Measurements from ENCODE around the gene SLC16A10.
"Not testable (repeated sequence)": the region's sequence is repeated elsewhere in the genome, so short reads cannot be mapped to it uniquely, and the experiment has no call there.

The SLC16A10 gene, protein sequence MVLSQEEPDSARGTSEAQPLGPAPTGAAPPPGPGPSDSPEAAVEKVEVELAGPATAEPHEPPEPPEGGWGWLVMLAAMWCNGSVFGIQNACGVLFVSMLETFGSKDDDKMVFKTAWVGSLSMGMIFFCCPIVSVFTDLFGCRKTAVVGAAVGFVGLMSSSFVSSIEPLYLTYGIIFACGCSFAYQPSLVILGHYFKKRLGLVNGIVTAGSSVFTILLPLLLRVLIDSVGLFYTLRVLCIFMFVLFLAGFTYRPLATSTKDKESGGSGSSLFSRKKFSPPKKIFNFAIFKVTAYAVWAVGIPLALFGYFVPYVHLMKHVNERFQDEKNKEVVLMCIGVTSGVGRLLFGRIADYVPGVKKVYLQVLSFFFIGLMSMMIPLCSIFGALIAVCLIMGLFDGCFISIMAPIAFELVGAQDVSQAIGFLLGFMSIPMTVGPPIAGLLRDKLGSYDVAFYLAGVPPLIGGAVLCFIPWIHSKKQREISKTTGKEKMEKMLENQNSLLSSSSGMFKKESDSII

DNA sequence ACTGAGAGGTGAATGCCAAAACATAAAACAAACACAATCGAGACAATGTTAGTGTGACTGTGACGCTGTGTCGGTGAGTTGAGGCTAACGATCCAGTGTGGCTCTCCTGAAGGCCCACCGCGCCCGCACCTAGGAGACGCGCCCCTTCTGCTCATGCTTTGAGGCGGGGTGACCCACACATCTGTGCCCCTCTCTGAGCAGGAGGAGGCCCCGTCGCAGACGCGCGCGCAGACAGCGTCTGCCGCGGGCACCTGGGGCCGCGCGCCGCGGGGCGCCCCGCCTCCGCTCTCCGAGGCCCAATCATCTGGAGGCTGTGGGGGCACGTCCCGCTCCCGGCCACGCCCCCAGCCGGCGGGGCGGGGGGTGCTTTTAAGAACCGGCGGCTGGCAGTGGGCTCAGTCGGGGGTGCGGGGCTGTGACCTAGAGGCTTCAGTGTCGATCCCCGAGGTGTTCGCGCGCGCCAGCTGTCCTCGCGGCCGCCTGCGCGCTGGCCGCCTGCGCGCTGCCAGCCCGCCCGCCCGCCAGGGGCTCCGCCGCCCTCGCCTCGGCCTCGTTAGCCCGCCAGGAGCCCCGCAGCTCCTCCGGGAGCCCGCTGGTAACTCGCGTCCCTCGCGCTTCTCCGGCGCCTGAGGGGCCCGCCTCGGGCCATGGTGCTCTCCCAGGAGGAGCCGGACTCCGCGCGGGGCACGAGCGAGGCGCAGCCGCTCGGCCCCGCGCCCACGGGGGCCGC is at the start of gene SLC16A10:
TSS of gene SLC16A10 (plus strand) at position 398 of the 730 bp plus-strand sequence. CDS start at position 648, 250 bp downstream.
- DNase-seq = peak; percentile 81 to 86

DNA sequence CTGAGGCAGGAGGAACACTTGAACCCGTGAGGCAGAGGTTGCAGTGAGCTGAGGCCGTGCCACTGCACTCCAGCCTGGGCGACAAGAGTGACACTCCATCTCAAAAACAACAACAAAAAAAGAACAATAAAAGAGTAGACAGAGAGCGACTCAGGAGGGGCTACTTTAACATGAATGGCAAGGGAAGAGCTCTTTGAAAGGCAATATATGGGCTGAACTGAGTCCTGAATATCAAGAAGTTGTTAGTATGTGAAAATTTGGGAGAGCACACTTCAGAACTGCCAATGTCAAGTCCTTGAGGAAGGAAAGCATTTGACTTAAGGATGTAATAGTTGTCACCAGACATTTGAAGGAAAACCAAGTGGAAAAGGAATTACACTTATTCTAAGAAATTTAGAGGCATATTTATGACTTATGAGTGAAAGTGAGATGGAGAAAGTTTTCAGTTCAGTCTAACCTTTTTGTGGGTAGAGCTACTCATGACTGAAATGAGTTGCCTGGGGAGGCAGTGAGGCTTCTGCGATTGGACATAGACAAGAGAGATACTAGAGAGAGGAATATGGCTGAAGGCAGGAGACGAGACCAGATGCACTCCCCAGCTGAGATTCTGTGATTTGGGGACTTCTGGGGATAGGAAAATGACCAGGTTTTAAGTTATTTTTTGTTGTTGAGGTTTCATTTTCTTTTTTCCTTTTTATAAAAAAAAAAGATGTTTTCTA is 48.6 kb upstream of the SLC16A10 start:
- DNase-seq = peak; percentile 35 to 42

DNA sequence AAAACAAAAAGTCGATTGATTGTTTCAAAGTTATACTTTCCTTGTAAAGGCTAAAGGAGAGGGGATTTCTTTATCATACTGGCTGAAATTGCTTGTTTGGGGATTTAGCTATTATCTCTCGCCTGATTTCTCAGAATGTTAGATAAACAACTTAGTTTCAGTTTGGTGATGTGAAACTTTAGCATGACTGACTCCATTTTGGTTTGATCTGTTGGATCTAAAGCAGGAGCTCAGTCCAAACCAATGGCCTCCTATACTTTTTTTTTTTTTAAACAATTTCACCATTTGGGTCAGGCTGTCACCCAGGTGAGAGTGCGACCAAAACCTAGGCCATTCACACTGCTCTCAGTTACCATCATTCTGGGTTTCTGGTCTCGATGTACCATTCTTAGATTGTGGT is 45.4 kb upstream of the SLC16A10 start:
- no peak for DNase-seq

DNA sequence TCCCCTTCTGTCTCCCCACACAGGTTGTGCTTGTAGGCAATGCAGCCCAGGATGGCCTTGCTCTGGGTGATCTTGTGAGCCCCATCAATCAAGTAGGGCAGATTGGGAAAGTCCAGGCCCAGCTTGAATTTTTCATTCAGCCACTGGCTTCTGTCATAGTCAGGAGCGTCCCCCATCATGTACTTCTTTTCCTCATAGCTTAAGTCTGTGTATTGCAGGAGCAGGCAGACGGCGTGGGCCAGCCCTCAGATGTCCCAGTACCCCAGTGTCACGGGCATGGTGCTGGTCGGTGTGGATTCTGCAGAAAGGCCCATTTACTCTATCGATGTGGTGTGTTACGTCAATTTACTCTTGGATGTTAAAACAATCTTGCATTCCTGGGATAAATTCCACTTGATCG is 40.1 kb upstream of the SLC16A10 start:
- no peak for DNase-seq

DNA sequence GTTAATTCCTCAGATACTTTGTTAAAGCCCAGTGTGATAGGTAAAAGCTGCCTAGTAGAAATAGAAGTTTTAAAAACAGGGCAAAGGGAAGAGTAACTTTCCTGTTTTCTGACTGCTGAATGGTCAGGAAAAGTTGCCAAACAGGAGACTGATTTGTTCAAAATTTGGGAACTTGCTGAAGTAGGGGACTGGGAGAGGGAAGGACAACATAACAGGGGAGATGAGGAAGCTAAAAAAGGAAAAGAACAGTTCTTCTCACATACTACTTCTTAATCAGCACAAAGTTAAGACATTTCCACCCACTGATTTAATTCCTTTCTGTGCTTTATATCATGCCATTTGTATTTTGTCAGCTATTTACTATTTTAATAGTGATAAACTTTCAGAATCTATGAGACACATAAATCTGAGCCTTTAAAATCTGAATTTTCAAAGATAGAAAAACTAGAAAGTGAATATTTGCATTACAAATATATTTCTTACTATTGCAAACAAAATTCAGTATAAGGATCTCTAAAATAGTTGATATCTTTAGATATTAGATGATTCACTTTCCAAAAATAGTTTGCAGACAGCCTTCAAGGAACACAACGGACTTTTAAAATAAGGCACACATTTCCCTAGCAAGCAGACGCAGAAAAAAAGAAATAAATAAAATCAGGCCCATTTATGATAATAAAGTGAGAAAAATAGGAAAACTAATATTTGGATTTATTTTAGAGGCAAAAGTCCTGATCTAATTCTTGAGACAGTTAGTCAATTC is 36.9 kb upstream of the SLC16A10 start:
- DNase-seq = no peak

DNA sequence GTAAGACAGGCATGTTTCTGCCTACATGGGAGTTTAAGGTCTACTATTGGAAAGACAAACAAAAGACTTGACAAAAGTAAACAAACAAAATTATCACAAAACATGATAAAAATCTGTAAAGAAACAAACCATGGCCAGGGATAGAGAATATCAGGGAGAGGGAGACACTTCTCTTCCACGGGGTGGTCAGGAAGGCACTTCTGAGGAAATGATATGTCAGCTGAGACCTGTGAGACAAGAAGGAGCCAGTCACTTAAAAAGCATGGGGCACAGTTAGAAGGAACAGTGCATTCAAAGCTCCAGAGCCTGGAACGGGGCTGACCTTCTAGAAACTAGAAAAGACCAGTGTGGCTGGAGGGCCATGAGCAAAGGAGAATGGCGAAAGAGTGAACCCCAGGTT is 35.1 kb upstream of the SLC16A10 start:
- DNase-seq = no peak

DNA sequence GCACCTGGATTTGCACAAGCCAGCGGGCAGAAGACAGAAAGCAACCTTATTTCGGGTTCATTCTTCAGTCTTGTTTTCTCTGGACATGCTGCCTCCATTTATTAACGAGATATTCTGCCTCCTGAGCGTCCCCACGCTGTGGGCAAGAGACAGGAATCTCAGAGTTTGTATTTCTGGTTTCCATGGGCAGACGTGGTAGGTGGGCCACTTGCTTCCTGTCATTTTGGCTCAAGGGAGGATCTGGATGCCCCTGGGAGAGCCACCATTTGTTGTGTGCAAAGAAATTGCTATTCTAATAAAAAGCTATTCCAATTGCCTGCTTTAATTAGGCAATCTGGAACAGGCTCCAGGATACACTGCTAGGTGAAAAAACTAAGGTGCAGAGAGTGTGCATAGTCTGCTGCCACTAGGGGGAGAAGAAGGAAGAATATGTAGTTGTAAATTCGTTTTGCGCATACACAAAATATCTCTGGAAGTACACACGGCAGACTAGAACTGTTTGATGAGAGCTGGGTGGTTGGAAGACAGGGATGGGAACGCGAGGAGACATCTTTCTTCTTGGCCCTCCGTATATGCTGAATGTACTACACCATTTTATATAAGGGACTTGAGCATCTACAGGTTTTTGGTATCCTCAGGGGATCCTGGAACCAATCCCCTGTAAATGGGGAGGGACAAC is 30.1 kb upstream of the SLC16A10 start:
- no peak for DNase-seq

DNA sequence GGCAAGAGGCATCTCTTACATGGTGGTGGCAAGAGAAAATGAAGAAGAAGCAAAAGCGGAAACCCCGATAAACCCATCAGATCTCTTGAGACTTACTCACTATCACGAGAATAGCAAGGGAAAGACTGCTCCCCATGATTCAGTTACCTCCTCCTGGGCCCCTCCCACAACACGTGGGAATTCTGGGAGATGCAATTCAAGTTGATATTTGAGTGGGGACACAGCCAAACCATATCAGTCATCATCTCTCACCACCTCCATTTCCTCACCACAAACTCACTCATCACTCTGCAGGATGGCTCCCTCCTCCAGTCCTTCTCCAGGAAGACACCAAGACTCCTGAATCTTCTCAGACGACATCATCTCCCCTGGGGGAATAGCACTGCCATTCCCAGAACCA is 25.8 kb upstream of the SLC16A10 start:
- no peak for DNase-seq

DNA sequence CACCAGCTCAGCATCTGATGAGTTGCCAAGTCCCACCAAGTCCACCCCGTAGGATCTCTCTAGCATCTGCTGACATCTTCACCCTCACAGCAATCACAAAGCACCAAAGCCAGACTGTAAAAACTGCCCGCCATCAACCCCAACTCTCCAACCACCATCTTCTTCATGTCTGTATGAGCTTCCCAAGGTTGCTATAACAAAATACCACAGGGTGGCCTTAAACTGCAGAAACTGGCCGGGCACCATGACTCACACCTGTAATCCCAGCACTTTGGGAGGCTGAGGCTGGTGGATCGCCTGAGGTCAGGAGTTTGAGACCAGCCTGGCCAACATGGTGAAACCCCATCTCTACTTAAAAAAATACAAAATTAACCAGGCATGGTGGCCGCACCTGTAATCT is 25.3 kb upstream of the SLC16A10 start:
- not testable (repeated sequence) for DNase-seq

DNA sequence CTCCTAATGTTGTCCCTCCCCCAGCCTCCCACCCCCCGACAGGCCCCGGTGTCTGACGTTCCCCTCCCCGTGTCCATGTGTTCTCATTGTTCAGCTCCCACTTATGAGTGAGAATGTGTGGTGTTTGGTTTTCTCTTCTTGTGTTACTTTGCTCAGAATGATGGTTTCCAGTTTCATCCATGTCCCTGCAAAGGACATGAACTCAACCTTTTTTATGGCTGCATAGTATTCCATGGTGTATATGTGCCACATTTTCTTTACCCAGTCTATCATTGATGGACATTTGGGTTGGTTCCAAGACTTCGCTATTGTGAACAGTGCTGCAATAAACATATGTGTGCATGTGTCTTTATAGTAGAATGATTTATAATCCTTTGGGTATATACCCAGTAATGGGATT is 24.4 kb upstream of the SLC16A10 start:
- not testable (repeated sequence) for DNase-seq

DNA sequence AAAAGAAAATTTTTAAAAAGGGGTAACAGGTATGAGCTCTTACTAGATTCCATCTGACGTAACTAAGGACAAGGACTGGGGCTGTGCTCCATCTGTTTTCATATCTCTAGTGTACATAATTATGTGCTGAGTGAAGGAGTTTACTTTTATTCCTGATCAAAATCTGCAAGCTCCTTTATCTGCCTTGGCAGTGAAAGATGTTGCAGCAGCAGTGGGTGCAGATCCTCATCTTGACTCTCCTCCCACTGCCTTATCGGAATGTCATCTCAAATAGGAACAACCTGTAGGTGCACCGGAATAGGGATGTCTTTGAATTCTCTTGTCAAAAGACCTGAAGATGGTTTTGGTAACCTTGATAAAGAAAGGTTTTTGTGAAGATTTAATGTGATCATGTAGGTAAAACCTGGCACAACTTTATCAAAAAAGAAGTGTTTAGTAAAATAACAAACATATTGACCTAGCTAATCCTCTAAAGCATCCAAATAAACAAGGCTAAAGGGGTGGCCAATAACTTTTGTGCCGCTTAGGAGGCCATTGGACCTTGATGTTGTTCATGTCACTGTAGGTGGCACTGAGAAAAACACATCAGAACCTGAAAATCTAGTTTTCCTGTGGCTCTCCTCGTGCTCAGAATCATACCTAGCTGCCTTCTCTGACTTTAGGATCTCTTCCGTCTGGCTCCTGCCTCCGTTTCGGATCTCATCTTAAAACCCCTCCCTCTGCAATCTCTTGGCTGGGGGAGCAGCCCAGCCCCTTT is 19.0 kb upstream of the SLC16A10 start:
- no peak for DNase-seq

DNA sequence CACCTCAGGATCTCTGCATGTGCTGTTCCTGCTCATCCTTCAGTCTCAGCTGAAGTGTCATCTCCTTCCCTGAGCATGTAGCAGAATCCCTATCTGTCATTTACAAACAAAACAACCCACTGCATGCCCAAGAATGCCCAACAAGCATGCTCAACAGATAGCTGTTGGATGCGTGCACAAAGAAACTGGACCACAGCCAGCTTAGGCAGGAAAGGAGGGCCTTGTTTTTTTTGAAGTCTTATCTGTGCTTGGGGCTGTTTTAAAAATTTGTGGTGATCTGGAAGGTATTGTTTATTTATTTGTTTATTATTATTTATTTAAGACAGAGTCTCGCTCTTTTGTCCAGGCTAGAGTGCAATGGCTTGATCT is 18.5 kb upstream of the SLC16A10 start:
- DNase-seq = no peak

DNA sequence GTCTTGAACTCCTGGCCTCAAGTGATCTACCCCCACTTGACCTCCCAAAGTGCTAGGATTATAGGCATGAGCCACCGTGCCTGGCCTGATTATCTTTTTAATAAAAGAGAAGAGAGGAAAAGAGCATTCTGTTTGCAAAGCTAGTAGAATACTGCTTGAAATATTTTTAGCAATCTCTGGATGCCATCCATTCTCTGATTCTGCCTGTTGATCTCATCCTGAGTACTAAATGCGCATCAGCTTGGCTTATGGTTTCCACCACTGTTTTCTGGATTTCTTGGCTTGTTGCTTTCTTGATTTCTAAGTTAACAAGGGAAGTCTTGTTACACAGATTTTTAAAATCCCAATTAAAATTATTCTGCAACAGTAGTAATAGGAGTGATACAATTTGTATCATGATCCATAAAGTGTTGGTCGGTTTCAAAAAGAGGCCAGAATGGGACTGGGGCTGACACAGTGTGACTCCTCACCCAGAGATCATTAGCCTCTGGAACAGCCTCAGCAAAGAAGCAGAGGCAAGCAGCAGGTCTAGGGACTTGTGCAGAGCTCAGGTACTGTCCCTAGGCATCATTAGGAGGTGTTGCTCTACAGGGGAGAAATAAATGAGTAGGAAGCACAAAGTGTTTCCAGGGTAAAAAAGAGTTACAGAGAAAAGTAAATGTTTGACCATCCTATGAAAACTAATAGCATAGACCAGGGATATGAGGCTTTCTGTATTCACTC is 17.8 kb upstream of the SLC16A10 start:
- DNase-seq = no peak

DNA sequence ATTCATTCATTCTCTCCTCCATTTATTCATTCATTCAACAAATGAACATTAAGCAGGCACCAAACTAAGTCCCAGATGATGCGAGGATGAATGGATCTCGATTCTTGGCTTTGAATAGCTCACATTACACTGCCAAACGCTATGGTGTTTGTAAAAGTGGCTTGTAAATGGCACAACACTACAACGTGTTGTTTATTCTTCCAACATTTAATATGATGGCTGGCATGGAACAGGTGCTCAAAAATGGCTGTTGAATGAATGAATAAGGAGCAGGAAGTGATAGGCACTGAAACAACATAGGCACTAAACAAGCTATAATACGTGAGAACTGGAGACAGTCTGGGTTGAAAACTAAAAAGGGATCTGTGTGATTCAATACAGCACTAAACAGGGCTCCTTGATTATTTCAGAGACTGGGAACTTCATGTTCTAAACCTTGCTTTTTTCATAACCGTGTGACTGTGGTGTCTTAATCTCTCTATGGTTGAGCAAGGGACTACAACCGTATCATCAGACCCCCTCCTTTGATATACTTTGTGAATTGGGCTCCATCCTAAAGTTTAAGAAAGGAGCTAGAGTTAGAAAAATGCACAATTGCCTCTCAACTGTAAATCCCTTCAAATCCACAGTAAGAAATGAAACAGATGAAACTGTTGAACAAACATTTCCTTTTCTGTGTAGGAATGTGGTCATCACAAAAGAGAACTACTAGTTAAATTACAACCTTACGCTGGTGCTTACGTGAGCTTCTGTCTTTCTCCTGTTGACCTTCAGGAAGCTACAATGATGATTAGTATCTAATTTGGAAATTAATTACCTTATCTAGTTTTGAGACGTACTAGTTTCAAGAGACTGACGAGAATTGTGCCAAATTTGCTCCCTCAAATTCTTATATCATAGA is 16.9 kb upstream of the SLC16A10 start:
- DNase-seq = no peak

DNA sequence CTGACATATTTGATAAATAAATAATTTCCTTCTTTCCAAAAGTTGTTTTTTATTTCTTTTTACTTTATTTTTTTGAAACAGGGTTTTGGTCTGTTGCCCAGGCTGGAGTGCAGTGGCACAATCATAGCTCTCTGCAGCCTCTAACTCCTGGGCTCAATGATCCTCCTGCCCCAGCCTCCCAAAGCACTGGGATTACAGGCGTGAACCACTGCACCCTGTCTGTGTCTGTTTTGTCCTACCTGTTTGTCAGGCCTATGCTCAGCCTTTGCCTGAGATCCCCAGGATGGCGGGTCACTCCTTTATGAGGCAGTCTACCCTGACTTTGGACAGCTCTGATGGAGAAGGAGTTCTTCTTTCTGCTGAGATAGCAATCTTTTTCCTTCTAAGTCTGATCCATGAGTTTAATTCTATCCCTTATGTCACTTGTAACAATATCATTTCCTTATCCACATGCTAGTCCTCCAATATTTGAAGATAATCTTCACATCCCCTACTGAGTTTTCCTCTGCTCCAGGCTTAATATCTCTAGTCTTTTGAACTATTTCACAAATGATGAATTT is 14.4 kb upstream of the SLC16A10 start:
- DNase-seq = no peak

DNA sequence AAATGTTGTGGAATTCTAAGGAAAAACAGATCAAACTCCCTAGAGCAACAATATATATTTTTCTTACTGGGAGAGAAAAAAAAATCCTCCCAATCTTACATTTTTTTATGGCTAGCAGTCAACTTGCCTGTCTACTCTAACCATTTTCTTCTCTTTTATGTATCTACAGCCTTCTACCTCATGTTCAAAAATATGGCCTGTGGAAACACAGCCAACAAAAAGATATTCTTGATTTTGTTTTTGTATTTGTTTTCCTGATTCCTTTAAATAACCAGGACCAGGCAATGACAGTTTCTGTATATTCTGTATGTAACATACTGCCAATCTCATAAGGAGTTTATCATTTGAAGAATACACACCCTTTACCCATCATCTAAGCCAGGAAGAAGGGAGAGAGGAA is 13.0 kb upstream of the SLC16A10 start:
- no peak for DNase-seq

DNA sequence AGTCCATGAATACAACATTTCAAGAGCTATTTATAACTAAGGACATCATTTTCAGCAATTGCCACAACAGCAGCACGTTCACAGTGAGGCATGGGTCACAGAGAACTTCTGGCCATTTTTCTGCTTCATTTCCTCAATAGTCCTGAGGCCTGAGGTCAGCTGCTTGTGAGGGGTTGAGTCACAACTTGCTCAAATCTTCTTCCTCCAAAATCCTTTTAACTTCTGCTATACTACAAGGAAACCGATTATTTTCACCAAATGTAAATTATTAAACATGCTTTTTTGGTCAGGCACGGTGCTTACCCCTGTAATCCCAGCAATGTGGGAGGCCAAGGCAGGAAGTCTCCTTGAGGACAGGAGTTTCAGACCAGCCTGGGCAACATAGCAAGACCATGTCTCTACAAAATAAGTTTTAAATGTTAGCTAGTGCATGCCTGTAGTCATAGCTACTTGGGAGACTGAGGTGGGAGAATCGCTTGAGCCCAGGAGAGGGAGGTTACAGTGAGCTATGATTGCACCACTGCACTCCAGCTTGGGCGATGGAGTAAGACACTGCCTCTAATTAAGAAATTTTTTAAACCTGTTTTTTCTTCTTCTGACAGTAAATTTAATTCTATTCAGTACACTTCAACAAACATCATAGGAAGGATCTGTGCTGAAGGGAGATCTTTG is 11.1 kb upstream of the SLC16A10 start:
- DNase-seq = no peak

DNA sequence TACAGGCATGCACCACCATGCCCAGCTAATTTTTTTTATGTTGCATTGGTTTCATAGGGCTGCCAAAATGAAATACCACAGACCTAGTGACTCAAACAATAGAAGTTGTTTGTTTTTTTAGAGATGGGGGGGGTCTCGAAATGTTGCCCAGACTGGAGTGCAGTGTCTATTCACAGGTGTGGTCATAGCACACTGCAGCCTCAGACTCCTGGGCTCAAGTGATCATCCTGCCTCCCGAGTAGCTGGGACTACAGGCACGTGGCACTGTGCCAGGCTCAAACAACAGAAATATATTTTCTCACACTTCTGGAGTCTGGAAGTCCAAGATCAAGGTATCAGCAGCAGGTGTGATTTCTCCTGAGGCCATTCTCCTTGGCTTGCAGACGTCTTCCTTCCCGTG is 6.6 kb upstream of the SLC16A10 start:
- DNase-seq = no peak

DNA sequence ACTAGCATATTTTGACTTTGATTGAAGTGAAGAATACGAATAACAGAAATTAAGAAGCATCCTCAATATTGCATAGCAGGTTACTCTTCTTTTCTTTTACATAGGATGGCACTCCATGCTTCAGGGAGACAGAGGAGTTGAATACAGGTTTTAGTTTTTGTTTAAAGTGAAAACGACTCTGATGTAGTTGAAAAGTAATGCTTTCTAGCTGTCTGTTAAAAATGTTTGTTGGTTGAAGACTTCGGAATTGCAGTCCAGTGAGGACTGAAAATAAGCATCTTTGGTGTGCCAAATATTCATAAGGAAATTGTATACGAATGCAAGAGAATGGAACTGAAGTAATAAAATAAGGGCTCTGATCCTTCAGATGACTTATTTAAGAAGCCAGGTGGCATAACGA is 618 bp upstream of the SLC16A10 start:
- DNase-seq = no peak

All from activated T-cell treated with anti-CD3 and anti-CD28 coated beads, Interleukin-2, amount 50 U/mL, for 48 hours (primary cell).